Muscle layer of colon (tissue), 2 donors: ENCODE measurements around the gene SPACA9.

Experiments used
- H3K27ac ChIP-seq: one replicate; pipeline ENCODE4 v1.7.0; 2013; ENCODE audit warnings: low read depth, mild to moderate bottlenecking, low read length, moderate library complexity
- H3K27me3 ChIP-seq, 2 donors: one replicate each; pipeline ENCODE4 v1.7.0; 2013; ENCODE audit warnings: low read length in 2 of 2, mild to moderate bottlenecking in 2 of 2; ENCODE audit not compliant: insufficient read depth in 2 of 2, control insufficient read depth in 1 of 2
- H3K36me3 ChIP-seq: one replicate; pipeline ENCODE4 v1.7.0; 2013; ENCODE audit warnings: mild to moderate bottlenecking, low read length; ENCODE audit not compliant: insufficient read depth
- H3K4me1 ChIP-seq: one replicate; pipeline ENCODE4 v1.7.0; 2013; ENCODE audit warnings: mild to moderate bottlenecking, low read length; ENCODE audit not compliant: insufficient read depth
- H3K4me3 ChIP-seq, 2 donors: one replicate each; pipeline ENCODE4 v1.7.0; 2013; ENCODE audit warnings: low read length in 2 of 2, low read depth in 1 of 2, mild to moderate bottlenecking in 1 of 2, moderate library complexity in 1 of 2
- H3K9ac ChIP-seq: one replicate; pipeline ENCODE4 v1.7.0; 2013; ENCODE audit warnings: low read length
- H3K9me3 ChIP-seq: one replicate; pipeline ENCODE4 v1.7.0; 2013; ENCODE audit warnings: mild to moderate bottlenecking, low read length
- donor health status: abdominal sarcoma.
- donor health status: Adenocarcinoma of cecum.

The SPACA9 gene

DNA sequence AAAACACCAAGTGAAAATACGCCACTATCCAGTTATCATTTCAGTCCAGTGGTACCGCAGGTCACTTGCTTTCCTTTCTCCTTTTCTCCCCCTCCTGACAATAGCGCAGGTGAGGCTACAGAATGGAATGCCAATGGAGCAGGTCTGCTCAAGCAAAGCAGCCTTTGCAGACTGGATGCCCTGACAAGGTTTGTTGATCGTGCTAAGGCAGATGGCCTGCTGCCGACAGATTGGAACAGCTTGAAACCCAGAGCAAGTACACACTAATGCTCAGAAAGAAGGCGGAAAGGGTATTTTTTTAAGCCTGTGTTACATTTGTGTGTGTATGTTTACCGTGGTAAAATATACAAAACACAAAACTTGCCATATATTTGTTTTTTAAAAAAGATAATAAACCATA is 19.4 kb downstream of the SPACA9 start:
- Histone ChIP-seq H3K36me3 (peaks cover 89% of the 10 kb centered on the region), H3K27me3 (no peaks in the 10 kb centered on the region), H3K9ac (no peak overlapping the region), H3K4me1 (no peaks in the 10 kb centered on the region), H3K9me3 (no peaks in the 10 kb centered on the region), H3K27ac (no peak overlapping the region), H3K4me3 (no peak overlapping the region)

- Histone ChIP-seq H3K27ac (no peak overlapping the region), H3K36me3 (peaks cover 82% of the 10 kb centered on the region)
Measured at GRCh38 chr9:132901858-132902831, 23.4 kb downstream of the SPACA9 start.

DNA sequence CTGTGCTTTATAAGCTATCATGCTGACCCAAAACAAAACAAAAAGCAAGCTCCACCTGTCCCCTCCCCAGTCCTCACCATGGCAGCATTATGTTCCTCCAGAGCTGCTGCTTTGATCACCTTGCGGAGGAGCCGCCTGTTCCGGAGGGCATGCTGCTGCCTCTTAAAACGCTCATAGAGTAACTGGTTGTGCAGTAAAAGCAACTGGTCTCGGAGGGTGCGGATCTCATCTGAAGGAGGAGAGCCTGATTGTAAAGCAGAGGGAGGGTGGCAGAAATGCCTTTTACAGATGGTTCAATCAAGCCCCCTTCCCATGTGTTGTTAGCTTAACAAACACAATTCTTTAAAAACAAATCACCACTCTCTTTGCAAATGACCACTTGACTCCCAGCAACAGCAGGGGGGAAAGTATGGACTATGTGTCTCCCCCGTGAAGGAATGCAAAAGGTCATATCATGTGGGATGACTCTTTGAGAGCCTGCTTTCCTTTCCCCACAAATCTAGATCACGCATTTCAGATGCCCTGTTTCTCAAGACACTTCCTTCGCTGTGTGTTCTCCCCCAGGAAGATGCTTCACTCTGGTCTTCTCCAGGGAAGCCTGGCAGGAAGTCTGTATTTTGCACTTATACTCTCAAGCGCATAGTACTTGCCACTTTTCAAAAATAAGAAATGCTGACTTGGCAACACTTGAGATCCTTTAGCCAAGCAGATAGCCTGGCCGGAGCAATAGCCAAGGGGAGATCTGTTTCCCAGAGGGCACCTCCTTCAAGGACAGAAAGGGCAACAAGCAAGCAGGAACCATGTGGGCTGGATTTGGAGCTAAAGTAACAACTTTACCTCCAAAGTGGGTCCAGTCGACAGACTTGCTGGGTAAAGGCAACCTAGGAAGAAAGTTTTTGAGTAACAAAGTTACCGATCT is 25.1 kb downstream of the SPACA9 start:
- Histone ChIP-seq H3K27ac (no peak overlapping the region), H3K27me3 (no peaks in the 10 kb centered on the region), H3K4me1 (no peaks in the 10 kb centered on the region), H3K9me3 (no peaks in the 10 kb centered on the region), H3K4me3 (no peak overlapping the region), H3K9ac (no peak overlapping the region), H3K36me3 (peaks cover 68% of the 10 kb centered on the region)

More at GRCh38 chr9:132901858-132902831, 23.4 kb downstream of the SPACA9 start:
- H3K4me1 ChIP-seq, result no peaks in the 10 kb centered on the region
- H3K9me3 ChIP-seq, result no peaks in the 10 kb centered on the region
- H3K9ac ChIP-seq, result no peak overlapping the region
- no peak overlapping the region for H3K4me3 ChIP-seq
- H3K27me3 ChIP-seq, result no peaks in the 10 kb centered on the region

DNA sequence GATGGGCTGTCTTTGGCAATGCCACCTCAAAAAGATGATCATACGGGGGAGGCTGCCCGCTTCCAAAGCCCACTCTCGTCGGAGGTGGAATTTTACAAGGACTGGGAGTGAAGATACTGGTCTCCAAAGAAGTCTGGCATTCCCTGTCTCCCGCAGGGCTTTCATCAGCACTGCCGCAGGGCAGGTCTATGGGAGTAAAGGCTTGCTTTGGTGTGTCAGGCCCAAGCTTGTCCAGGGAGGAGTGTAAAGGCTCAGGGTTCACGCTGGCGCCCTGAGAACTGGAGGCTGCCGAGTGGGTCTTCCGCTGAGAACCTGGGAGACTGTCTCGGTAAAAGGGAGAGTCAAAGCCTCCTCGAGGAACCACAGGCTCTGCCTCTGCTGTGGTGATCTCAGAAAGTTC is 27.0 kb downstream of the SPACA9 start:
- no peak overlapping the region for H3K4me3 ChIP-seq
- no peak overlapping the region for H3K27ac ChIP-seq
- no peaks in the 10 kb centered on the region for H3K27me3 ChIP-seq
- no peaks in the 10 kb centered on the region for H3K4me1 ChIP-seq
- H3K36me3 ChIP-seq, result peaks cover 66% of the 10 kb centered on the region
- no peaks in the 10 kb centered on the region for H3K9me3 ChIP-seq
- no peak overlapping the region for H3K9ac ChIP-seq

- no peaks in the 10 kb centered on the region for H3K4me1 ChIP-seq
- H3K4me3 ChIP-seq, result no peak overlapping the region
- no peaks in the 10 kb centered on the region for H3K9me3 ChIP-seq
- H3K9ac ChIP-seq, result no peak overlapping the region
- H3K36me3 ChIP-seq, result peaks cover 54% of the 10 kb centered on the region
- no peak overlapping the region for H3K27ac ChIP-seq
- H3K27me3 ChIP-seq, result no peaks in the 10 kb centered on the region
Measured at GRCh38 chr9:132908635-132909034, 29.9 kb downstream of the SPACA9 start.

DNA sequence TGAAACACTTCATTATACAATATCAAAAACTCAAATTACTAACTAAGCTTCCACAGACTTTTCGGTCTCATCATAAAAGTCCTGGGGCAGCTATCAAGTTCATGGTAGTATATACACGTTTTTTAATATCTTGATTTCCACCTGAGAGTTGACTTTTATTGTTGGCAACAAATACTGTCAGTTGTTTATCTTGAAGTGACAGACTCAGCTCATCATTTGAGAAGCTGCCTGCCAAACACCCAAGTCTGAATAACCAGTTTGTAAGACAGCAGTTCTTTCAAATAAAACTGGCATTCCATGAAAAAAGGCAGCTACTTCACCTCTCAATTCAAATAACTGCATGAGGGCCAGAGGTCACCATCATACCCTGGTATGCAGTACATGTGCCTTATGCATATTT is 30.6 kb downstream of the SPACA9 start:
- Histone ChIP-seq H3K9ac (no peak overlapping the region), H3K27me3 (no peaks in the 10 kb centered on the region), H3K4me1 (no peaks in the 10 kb centered on the region), H3K36me3 (peaks cover 47% of the 10 kb centered on the region), H3K27ac (no peak overlapping the region), H3K9me3 (no peaks in the 10 kb centered on the region), H3K4me3 (no peak overlapping the region)

- Histone ChIP-seq H3K27me3 (no peaks in the 10 kb centered on the region), H3K4me3 (no peak overlapping the region), H3K9ac (no peak overlapping the region), H3K27ac (no peak overlapping the region), H3K9me3 (no peaks in the 10 kb centered on the region), H3K36me3 (peaks cover 38% of the 10 kb centered on the region), H3K4me1 (no peaks in the 10 kb centered on the region)
Measured at GRCh38 chr9:132910376-132910775, 31.7 kb downstream of the SPACA9 start.

DNA sequence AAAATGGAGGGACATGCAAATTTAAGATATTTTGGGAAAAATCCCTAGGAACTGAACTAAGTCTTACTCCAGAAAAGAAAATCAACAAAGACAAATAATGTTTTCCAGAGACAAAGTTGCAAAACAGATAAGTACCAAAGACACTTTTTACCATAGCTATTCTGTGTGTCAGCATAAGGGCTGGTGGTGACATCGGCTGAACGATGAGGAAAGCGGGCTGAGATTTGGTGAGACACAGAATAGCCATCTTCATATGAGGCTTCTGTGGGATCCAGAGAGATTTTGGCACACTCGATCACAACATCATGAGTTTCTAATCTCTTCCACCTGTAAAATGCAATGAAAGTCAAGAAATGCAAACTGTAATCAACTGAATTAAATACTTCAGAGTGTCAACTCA is 33.4 kb downstream of the SPACA9 start:
- Histone ChIP-seq H3K9ac (no peak overlapping the region), H3K4me1 (no peaks in the 10 kb centered on the region), H3K27ac (no peak overlapping the region), H3K36me3 (peaks cover 41% of the 10 kb centered on the region), H3K4me3 (no peak overlapping the region), H3K27me3 (no peaks in the 10 kb centered on the region), H3K9me3 (no peaks in the 10 kb centered on the region)

- Histone ChIP-seq H3K4me1 (no peaks in the 10 kb centered on the region), H3K27me3 (no peaks in the 10 kb centered on the region), H3K9me3 (no peaks in the 10 kb centered on the region), H3K9ac (no peak overlapping the region), H3K4me3 (no peak overlapping the region), H3K27ac (no peak overlapping the region), H3K36me3 (peaks cover 56% of the 10 kb centered on the region)
Measured at GRCh38 chr9:132914924-132915323, 36.2 kb downstream of the SPACA9 start.

GRCh38 chr9:132919614-132920268 is 41.0 kb downstream of the SPACA9 start:
- H3K27ac ChIP-seq, result no peak overlapping the region
- H3K9ac ChIP-seq, result no peak overlapping the region
- H3K36me3 ChIP-seq, result peaks cover 82% of the 10 kb centered on the region
- no peaks in the 10 kb centered on the region for H3K4me1 ChIP-seq
- H3K27me3 ChIP-seq, result no peaks in the 10 kb centered on the region
- H3K4me3 ChIP-seq, result no peak overlapping the region
- no peaks in the 10 kb centered on the region for H3K9me3 ChIP-seq

DNA sequence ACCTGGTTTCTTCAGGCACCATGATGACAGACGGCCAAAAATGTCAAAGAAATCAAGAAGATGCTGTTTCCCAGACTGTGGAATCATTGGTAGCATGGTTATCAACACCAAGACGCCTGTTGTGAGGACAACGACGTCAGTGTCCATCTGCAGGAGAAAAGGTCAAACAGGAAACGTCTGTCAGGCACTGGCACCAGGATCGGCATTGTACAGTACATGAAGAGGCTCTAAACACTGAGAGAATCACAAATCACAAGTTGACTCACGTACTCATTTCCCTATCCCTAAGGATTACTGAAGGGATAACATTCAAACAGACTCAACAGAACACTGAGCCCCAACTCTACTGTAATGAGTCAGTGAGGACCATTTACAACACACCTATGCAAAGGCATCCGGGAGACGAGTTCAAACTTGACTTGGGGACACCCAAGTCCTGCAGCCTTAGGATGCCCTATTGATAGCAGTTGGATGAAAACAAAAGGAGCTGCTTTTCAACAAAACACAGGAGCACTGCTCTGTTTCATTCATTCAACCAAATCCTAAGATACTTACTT is 44.7 kb downstream of the SPACA9 start:
- H3K36me3 ChIP-seq, result peaks cover 91% of the 10 kb centered on the region
- H3K27ac ChIP-seq, result no peak overlapping the region
- no peak overlapping the region for H3K9ac ChIP-seq
- H3K9me3 ChIP-seq, result no peaks in the 10 kb centered on the region
- no peaks in the 10 kb centered on the region for H3K4me1 ChIP-seq
- no peak overlapping the region for H3K4me3 ChIP-seq
- H3K27me3 ChIP-seq, result no peaks in the 10 kb centered on the region
